ENCODE results near the gene ANTXR1. TPM values are rescaled to one million over a fixed set of nuclear protein-coding genes. Genes with fewer than 3 reads are reported as not detected.

Gene ANTXR1
- total RNA-seq, 1 experiment from 2014 or later, result 25.7 TPM

DNA sequence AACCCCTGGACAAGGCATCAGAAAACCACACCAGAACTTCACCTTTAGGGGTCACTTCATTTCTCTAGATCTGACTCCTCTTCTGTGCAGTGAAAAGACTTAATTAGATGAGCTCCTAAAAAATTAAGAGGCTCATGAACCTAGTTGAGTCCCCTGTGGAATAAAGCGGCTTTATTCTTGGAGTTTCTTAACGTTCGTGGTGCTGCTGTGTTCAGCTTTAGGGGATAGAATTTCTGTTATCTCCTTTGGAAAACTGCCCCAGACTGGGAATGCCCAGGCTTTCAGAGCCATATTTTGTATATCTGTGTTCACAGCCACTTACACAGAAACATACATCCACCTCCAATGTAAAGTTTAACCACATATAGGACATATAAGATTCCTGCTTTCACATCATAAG lies 165.8 kb downstream of the ANTXR1 start:
- ATAC-seq (no peak), DNase-seq (ENCODE audit: low read depth, low spot score) (no peak)
- no TSS peak for BruUV-seq (replicated peaks)
- H3K4me1 ChIP-seq (ENCODE audit: control insufficient read depth in 1 of 2, insufficient read depth in 2 of 2, low read length in 2 of 2), result peaks cover 11 to 18% of the 10 kb centered on the region in 2 experiments
- POLR2A ChIA-PET, result no interaction called here
- peak overlapping the region; percentile 78 for H3K4me2 ChIP-seq (ENCODE audit: low read length)
- H3K9me2 ChIP-seq (ENCODE audit: insufficient read depth), result no peaks in the 10 kb centered on the region
- intact Hi-C loops (cut with micrococcal nuclease), result no loop called here
- no peak overlapping the region for H3K4me3 ChIP-seq (replicated peaks in 1 of 2; ENCODE audit: low read depth in 1 of 2, low read length in 2 of 2)
- TF ChIP-seq RAD21 (IDR thresholded peaks at IDR 0.05; ENCODE audit: low read depth), result no peak
- no peak for TF ChIP-seq FOSL1 (IDR thresholded peaks at IDR 0.05; ENCODE audit: low read depth)
- no peak for TF ChIP-seq EZH2 (IDR thresholded peaks at IDR 0.05)
- TF ChIP-seq, protein P1, sequence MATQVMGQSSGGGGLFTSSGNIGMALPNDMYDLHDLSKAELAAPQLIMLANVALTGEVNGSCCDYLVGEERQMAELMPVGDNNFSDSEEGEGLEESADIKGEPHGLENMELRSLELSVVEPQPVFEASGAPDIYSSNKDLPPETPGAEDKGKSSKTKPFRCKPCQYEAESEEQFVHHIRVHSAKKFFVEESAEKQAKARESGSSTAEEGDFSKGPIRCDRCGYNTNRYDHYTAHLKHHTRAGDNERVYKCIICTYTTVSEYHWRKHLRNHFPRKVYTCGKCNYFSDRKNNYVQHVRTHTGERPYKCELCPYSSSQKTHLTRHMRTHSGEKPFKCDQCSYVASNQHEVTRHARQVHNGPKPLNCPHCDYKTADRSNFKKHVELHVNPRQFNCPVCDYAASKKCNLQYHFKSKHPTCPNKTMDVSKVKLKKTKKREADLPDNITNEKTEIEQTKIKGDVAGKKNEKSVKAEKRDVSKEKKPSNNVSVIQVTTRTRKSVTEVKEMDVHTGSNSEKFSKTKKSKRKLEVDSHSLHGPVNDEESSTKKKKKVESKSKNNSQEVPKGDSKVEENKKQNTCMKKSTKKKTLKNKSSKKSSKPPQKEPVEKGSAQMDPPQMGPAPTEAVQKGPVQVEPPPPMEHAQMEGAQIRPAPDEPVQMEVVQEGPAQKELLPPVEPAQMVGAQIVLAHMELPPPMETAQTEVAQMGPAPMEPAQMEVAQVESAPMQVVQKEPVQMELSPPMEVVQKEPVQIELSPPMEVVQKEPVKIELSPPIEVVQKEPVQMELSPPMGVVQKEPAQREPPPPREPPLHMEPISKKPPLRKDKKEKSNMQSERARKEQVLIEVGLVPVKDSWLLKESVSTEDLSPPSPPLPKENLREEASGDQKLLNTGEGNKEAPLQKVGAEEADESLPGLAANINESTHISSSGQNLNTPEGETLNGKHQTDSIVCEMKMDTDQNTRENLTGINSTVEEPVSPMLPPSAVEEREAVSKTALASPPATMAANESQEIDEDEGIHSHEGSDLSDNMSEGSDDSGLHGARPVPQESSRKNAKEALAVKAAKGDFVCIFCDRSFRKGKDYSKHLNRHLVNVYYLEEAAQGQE (IDR thresholded peaks at IDR 0.05; ENCODE audit: low read depth), result no peak
- no peak for TF ChIP-seq POLR2AphosphoS5 (IDR thresholded peaks at IDR 0.05; ENCODE audit: low read depth, low read length)
- peaks cover 0 to 4% of the 10 kb centered on the region in 2 experiments; a peak in 1 of 4 replicates for H3K36me3 ChIP-seq (ENCODE audit: control insufficient read depth in 1 of 2, insufficient read depth in 2 of 2, low read length in 2 of 2)
- no peak overlapping the region for H3K9ac ChIP-seq (ENCODE audit: low read length)
- CTCF ChIA-PET, result no interaction called here
- H3K9me3 ChIP-seq (ENCODE audit: control insufficient read depth in 1 of 2, insufficient read depth in 1 of 2, low read depth in 1 of 2, low read length in 2 of 2), result no peaks in the 10 kb centered on the region
- H3K79me2 ChIP-seq (ENCODE audit: insufficient read depth, low read length), result no peaks in the 10 kb centered on the region
- H2AFZ ChIP-seq (ENCODE audit: low read depth, low read length, poor library complexity, severe bottlenecking), result no peak overlapping the region
- RAD21 ChIA-PET (ENCODE audit: low non-redundant PET in 1 of 2, low total read pairs in 2 of 2, uncharacterized antibody in 2 of 2, unreplicated experiment in 2 of 2), result no interaction called here
- H3K27ac ChIP-seq (ENCODE audit: low read depth, low read length), result no peak overlapping the region
- no peaks in the 10 kb centered on the region for H3K27me3 ChIP-seq (ENCODE audit: insufficient read depth, low read length)
- H4K20me1 ChIP-seq (ENCODE audit: insufficient read depth), result no peaks in the 10 kb centered on the region

GRCh38 chr2:69180227-69180626 lies 167.2 kb downstream of the ANTXR1 start:
- intact Hi-C loops (cut with micrococcal nuclease), result no loop called here
- Histone ChIP-seq H3K79me2 (ENCODE audit: insufficient read depth, low read length) (no peaks in the 10 kb centered on the region), H2AFZ (ENCODE audit: low read depth, low read length, poor library complexity, severe bottlenecking) (no peak overlapping the region), H3K27ac (ENCODE audit: low read depth, low read length) (no peak overlapping the region), H3K36me3 (ENCODE audit: control insufficient read depth in 1 of 2, insufficient read depth in 2 of 2, low read length in 2 of 2) (peaks cover 0 to 4% of the 10 kb centered on the region in 2 experiments; a peak in 1 of 4 replicates), H3K9me2 (ENCODE audit: insufficient read depth) (no peaks in the 10 kb centered on the region), H3K27me3 (ENCODE audit: insufficient read depth, low read length) (no peaks in the 10 kb centered on the region), H3K4me3 (replicated peaks in 1 of 2; ENCODE audit: low read depth in 1 of 2, low read length in 2 of 2) (no peak overlapping the region), H3K9ac (ENCODE audit: low read length) (no peak overlapping the region), H4K20me1 (ENCODE audit: insufficient read depth) (no peaks in the 10 kb centered on the region), H3K4me1 (ENCODE audit: control insufficient read depth in 1 of 2, insufficient read depth in 2 of 2, low read length in 2 of 2) (peaks cover 11 to 18% of the 10 kb centered on the region in 2 experiments), H3K9me3 (ENCODE audit: control insufficient read depth in 1 of 2, insufficient read depth in 1 of 2, low read depth in 1 of 2, low read length in 2 of 2) (no peaks in the 10 kb centered on the region), H3K4me2 (ENCODE audit: low read length) (no peak overlapping the region)
- no peak for DNase-seq (ENCODE audit: low read depth, low spot score)
- ChIA-PET POLR2A (no interaction called here), RAD21 (ENCODE audit: low non-redundant PET in 1 of 2, low total read pairs in 2 of 2, uncharacterized antibody in 2 of 2, unreplicated experiment in 2 of 2) (no interaction called here), CTCF (no interaction called here)
- no TSS peak for BruUV-seq (replicated peaks)
- no peak for ATAC-seq
- TF ChIP-seq CEBPB (IDR thresholded peaks at IDR 0.05; ENCODE audit: low read depth), result no peak
- no peak for TF ChIP-seq TCF7L2 (IDR thresholded peaks at IDR 0.05; ENCODE audit: borderline replicate concordance, extremely low read depth, insufficient read depth, insufficient read length)
- no peak for TF ChIP-seq POLR2AphosphoS5 (IDR thresholded peaks at IDR 0.05; ENCODE audit: low read depth, low read length)
- TF ChIP-seq ZFX (IDR thresholded peaks at IDR 0.05), result no peak
- TF ChIP-seq SIN3A (IDR thresholded peaks at IDR 0.05; ENCODE audit: low read depth), result no peak
- TF ChIP-seq, protein P1 (IDR thresholded peaks at IDR 0.05; ENCODE audit: low read depth), result no peak
- TF ChIP-seq, protein P2, sequence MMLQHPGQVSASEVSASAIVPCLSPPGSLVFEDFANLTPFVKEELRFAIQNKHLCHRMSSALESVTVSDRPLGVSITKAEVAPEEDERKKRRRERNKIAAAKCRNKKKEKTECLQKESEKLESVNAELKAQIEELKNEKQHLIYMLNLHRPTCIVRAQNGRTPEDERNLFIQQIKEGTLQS (IDR thresholded peaks at IDR 0.05), result no peak
- no peak for TF ChIP-seq FOSL1 (IDR thresholded peaks at IDR 0.05; ENCODE audit: low read depth)
- no peak for TF ChIP-seq SP1 (IDR thresholded peaks at IDR 0.05; ENCODE audit: low read depth)
- no peak for TF ChIP-seq EGR1 (IDR thresholded peaks at IDR 0.05; ENCODE audit: low read depth)

Data from HCT116 (cell line).